Immature natural killer cell (primary cell): ENCODE data around the gene KCNE5. TPM values are rescaled to one million over a fixed set of nuclear protein-coding genes. Genes with fewer than 3 reads are reported as not detected.
"Not testable (repeated sequence)": the region's sequence is repeated elsewhere in the genome, so short reads cannot be mapped to it uniquely, and the experiment has no call there.

Source experiments
- DNase-seq, 3 donors: peaks; one replicate each; pipeline ENCODE4 v3.0.0; 2022; ENCODE audit warnings: mixed read lengths in 1 of 3
- H3K27ac Mint-ChIP-seq, 6 donors: one replicate each; pipeline ENCODE4 v1.8.0; 2020; ENCODE audit warnings: mixed read lengths in 6 of 6, mild to moderate bottlenecking in 5 of 6, inconsistent platforms in 4 of 6, moderate library complexity in 3 of 6
- H3K27me3 Mint-ChIP-seq, 3 donors: one replicate each; pipeline ENCODE4 v1.8.0; 2020 to 2021; ENCODE audit warnings: low read depth in 3 of 3, mild to moderate bottlenecking in 3 of 3, mixed read lengths in 3 of 3, moderate library complexity in 3 of 3, inconsistent platforms in 1 of 3
- H3K36me3 Mint-ChIP-seq, 3 donors: one replicate each; pipeline ENCODE4 v1.8.0; 2020; ENCODE audit warnings: mixed read lengths in 3 of 3, inconsistent platforms in 2 of 3, mild to moderate bottlenecking in 2 of 3
- H3K4me1 Mint-ChIP-seq, 2 donors: one replicate each; pipeline ENCODE4 v1.8.0; 2020; ENCODE audit warnings: inconsistent platforms in 2 of 2, mild to moderate bottlenecking in 2 of 2, mixed read lengths in 2 of 2, moderate library complexity in 1 of 2
- H3K4me3 Mint-ChIP-seq, 5 donors: one replicate each; pipeline ENCODE4 v1.8.0; 2020; ENCODE audit warnings: mild to moderate bottlenecking in 5 of 5, mixed read lengths in 5 of 5, inconsistent platforms in 3 of 5, moderate library complexity in 3 of 5
- H3K9me3 Mint-ChIP-seq, 6 donors: one replicate each; pipeline ENCODE4 v1.8.0; 2020; ENCODE audit warnings: mild to moderate bottlenecking in 6 of 6, mixed read lengths in 6 of 6, inconsistent platforms in 4 of 6, moderate library complexity in 3 of 6
- polyA plus RNA-seq, 3 donors: library from polyadenylated mRNA; unstranded; fragments of 300-500 nt; fragmentation: Illumina TruSeq; gene quantifications; one replicate each; pipeline ENCODE4 v1.2.3, GENCODE V29; 2021

KCNE5 gene, protein sequence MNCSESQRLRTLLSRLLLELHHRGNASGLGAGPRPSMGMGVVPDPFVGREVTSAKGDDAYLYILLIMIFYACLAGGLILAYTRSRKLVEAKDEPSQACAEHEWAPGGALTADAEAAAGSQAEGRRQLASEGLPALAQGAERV
- under 1 TPM in 2 of 3 donors, not detected in 1; 0.69 to 0.79 TPM for polyA plus RNA-seq

- H3K9me3 Mint-ChIP-seq = no peaks in the 10 kb centered on the region
- H3K27me3 Mint-ChIP-seq = peaks cover 0 to 2% (median 2%) of the 10 kb centered on the region in 3 donors
- H3K36me3 Mint-ChIP-seq = peaks cover 0 to 8% (median 7%) of the 10 kb centered on the region in 3 donors
- peaks cover 12 to 21% of the 10 kb centered on the region in 2 donors for H3K4me1 Mint-ChIP-seq
- H3K4me3 Mint-ChIP-seq = peak within 1 kb of the TSS in 4 of 5 donors; percentile 38 to 50 (median 46)
- H3K27ac Mint-ChIP-seq = peak within 1 kb of the TSS in 3 of 6 donors; percentile 6 to 27 (median 19)
- peak in 1 of 3 donors; percentile 6 for DNase-seq
Measured at GRCh38 chrX:109624641-109625616, at the start of gene KCNE5. TSS of gene KCNE5 (minus strand) at chrX:109625172. CDS start at chrX:109625020, 152 bp downstream.

GRCh38 chrX:109672239-109672638, 47.3 kb upstream of the KCNE5 start:
- Mint-ChIP-seq H3K27ac (no peak overlapping the region), H3K4me1 (no peaks in the 10 kb centered on the region), H3K36me3 (peaks cover 0 to 8% (median 0%) of the 10 kb centered on the region in 3 donors), H3K9me3 (no peaks in the 10 kb centered on the region), H3K27me3 (peaks cover 0 to 2% (median 2%) of the 10 kb centered on the region in 3 donors), H3K4me3 (no peak overlapping the region)
- no peak for DNase-seq

- H3K27ac Mint-ChIP-seq, H3K4me3 Mint-ChIP-seq, H3K9me3 Mint-ChIP-seq, H3K27me3 Mint-ChIP-seq, H3K4me1 Mint-ChIP-seq, DNase-seq: not testable (repeated sequence)
- peaks cover 0 to 11% (median 0%) of the 10 kb centered on the region in 3 donors for H3K36me3 Mint-ChIP-seq
Measured at GRCh38 chrX:109671170-109671569, 46.2 kb upstream of the KCNE5 start.

DNA sequence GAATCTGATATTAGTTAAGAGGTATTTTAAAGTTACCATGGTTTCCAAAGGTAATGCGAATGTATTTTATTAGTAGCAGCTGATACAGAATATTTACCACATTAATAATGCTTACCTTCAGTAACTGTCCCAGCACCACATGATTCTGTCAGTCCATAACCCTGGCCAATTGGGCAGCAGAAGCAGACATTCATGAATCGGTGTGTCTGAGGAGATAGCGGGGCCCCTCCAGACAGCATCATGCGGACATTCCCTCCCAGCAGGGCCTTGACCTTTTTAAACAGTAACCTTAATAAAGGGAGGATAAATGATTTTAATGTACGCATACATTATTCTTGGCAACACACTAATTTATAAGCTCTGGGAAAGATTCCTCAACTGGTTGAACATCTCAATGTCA, 43.0 kb upstream of the KCNE5 start:
- no peak overlapping the region for H3K27ac Mint-ChIP-seq
- H3K4me3 Mint-ChIP-seq = no peak overlapping the region
- H3K36me3 Mint-ChIP-seq = peaks cover 0 to 18% (median 0%) of the 10 kb centered on the region in 3 donors
- no peak for DNase-seq
- H3K4me1 Mint-ChIP-seq = no peaks in the 10 kb centered on the region
- H3K27me3 Mint-ChIP-seq = peaks cover 0 to 3% (median 2%) of the 10 kb centered on the region in 3 donors
- H3K9me3 Mint-ChIP-seq = no peaks in the 10 kb centered on the region

DNA sequence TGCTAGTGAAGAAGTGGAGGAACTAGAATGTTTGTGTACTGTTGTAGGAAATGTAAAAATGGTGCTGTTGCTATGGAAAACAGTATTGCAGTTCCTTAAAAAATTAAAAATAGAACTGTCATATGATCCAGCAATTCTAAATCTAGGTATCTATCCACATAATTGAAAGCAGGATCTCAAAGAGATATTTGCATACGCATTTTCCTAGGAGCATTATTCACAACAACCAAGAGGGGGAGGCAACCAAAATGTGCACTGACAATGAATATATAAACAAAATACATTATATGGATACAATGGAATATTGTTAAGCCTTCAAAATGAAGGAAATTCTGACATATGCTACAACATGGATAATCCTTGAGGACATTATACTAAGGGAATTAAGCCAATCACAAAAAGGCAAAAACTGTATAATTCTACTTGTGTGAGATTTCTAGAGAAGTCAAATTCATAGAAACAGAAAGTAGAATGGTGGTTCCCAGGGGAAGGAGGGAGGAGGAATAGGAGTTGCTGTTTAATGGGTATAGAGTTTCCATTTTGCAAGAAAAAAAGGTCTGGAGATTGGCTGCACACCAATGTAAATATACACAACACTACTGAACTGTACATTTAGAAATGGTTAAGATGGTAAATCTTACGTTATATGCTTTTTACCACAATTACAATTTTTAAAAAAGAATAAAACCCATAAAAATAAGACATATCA, 35.6 kb upstream of the KCNE5 start:
- Mint-ChIP-seq H3K27me3 (no peaks in the 10 kb centered on the region), H3K36me3 (peaks cover 12 to 19% (median 15%) of the 10 kb centered on the region in 3 donors), H3K9me3 (no peaks in the 10 kb centered on the region), H3K4me1 (no peaks in the 10 kb centered on the region), H3K27ac (no peak overlapping the region), H3K4me3 (no peak overlapping the region)
- no peak for DNase-seq

GRCh38 chrX:109658391-109658790, 33.4 kb upstream of the KCNE5 start:
- Mint-ChIP-seq H3K4me1 (peaks cover 0 to 2% of the 10 kb centered on the region in 2 donors), H3K9me3 (no peaks in the 10 kb centered on the region), H3K27ac (peak overlapping the region in 1 of 6 donors; percentile 5), H3K27me3 (no peaks in the 10 kb centered on the region), H3K36me3 (peaks cover 12 to 19% (median 15%) of the 10 kb centered on the region in 3 donors), H3K4me3 (no peak overlapping the region)
- DNase-seq = no peak

GRCh38 chrX:109657364-109657763, 32.4 kb upstream of the KCNE5 start:
- DNase-seq, H3K27ac Mint-ChIP-seq, H3K4me1 Mint-ChIP-seq, H3K4me3 Mint-ChIP-seq, H3K9me3 Mint-ChIP-seq, H3K27me3 Mint-ChIP-seq: not testable (repeated sequence)
- peaks cover 12 to 15% (median 12%) of the 10 kb centered on the region in 3 donors for H3K36me3 Mint-ChIP-seq

GRCh38 chrX:109656774-109657173, 31.8 kb upstream of the KCNE5 start:
- no peak overlapping the region for H3K4me3 Mint-ChIP-seq
- peaks cover 0 to under 1% (median 0%) of the 10 kb centered on the region in 3 donors for H3K27me3 Mint-ChIP-seq
- DNase-seq = no peak
- peaks cover 0 to 2% of the 10 kb centered on the region in 2 donors for H3K4me1 Mint-ChIP-seq
- H3K36me3 Mint-ChIP-seq = peaks cover 12 to 15% (median 12%) of the 10 kb centered on the region in 3 donors
- no peaks in the 10 kb centered on the region for H3K9me3 Mint-ChIP-seq
- H3K27ac Mint-ChIP-seq = no peak overlapping the region

DNA sequence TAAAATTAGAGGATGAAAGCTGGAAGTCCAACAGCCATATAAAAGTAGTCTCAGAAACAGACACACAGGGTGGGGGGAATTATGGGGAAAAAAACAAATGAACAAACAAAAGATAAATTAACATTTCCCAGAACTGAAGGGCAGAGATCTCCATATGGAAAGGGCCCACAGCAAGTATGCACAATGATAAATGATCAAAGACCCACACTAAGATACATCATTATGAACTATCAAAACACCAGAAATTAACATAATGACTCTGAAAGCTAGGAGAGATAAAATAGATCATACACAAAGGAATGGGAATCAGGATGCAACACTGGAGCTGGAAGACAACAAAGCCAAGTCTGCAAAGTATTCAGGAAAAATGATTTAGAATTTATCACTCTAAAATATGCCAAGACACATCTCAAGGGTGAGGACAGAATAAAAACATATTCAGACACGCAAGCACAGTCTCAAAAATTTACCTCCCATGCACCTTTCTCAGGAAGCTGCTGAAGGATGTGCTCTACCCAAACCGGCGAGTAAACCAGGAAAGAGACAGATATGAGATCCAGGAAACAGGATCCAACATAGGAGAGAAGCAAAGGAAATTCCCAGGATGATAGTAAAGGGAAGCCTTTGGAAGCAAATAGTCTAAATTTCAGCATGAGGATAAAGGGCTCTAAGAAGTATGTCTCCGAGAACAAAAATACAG, 30.7 kb upstream of the KCNE5 start:
- Mint-ChIP-seq H3K9me3 (no peaks in the 10 kb centered on the region), H3K27me3 (peaks cover 0 to 5% (median 0%) of the 10 kb centered on the region in 3 donors), H3K36me3 (peaks cover 12 to 15% (median 12%) of the 10 kb centered on the region in 3 donors), H3K27ac (no peak overlapping the region), H3K4me1 (peaks cover 0 to 2% of the 10 kb centered on the region in 2 donors), H3K4me3 (no peak overlapping the region)
- DNase-seq = no peak

GRCh38 chrX:109654516-109655109, 29.6 kb upstream of the KCNE5 start:
- Mint-ChIP-seq H3K9me3 (no peaks in the 10 kb centered on the region), H3K4me1 (peaks cover 0 to 2% of the 10 kb centered on the region in 2 donors), H3K4me3 (no peak overlapping the region), H3K27ac (peak overlapping the region in 2 of 6 donors; percentile 17 to 28), H3K36me3 (peaks cover 12 to 15% (median 12%) of the 10 kb centered on the region in 3 donors), H3K27me3 (peaks cover 0 to 5% (median 0%) of the 10 kb centered on the region in 3 donors)
- DNase-seq = no peak

- H3K27ac Mint-ChIP-seq, H3K9me3 Mint-ChIP-seq, H3K27me3 Mint-ChIP-seq, DNase-seq, H3K36me3 Mint-ChIP-seq, H3K4me1 Mint-ChIP-seq, H3K4me3 Mint-ChIP-seq: not testable (repeated sequence)
Measured at GRCh38 chrX:109644671-109645070, 19.7 kb upstream of the KCNE5 start.

DNA sequence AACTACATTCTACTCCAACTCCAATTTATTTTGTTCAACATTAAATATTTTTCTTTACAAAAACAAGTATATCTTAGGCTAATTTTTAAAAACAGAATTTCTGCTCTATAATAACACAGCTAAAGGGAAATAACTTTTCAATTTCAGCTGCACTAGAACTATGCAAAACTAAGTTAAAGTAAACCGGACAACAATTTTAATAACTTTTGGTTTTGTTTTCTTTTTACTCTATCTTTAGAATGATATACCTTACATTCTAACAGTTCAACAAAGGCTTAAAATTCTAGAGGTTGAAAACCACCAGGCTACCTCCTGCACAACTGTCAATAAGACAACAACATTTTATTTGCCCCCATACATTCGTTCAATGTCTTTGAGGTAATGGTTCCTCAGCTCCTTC, 18.7 kb upstream of the KCNE5 start:
- H3K4me3 Mint-ChIP-seq = no peak overlapping the region
- H3K36me3 Mint-ChIP-seq = peaks cover 0 to 3% (median 0%) of the 10 kb centered on the region in 3 donors
- no peak overlapping the region for H3K27ac Mint-ChIP-seq
- DNase-seq = no peak
- H3K4me1 Mint-ChIP-seq = peaks cover 0 to 3% of the 10 kb centered on the region in 2 donors
- H3K9me3 Mint-ChIP-seq = peaks cover 0 to 1% (median 0%) of the 10 kb centered on the region in 6 donors
- H3K27me3 Mint-ChIP-seq = no peaks in the 10 kb centered on the region

DNA sequence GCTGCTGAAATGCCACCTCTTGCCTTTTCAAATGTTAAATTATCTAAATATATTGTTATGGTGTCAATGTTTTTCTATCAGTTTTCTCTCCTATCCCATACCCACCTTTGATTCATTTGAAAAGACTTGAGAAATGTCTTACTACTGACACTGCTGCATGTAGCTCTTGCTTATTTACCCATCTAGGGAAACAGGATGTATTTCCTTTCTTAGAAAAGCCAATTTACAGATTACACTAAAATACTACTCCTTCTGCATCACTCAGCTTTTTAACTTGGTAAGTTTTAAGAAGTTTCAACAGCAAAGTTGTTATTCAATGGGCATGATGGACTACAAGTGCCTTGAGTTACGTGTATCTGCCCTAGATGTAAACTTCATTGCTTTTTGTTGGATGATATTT, 13.2 kb upstream of the KCNE5 start:
- H3K36me3 Mint-ChIP-seq = no peaks in the 10 kb centered on the region
- H3K27ac Mint-ChIP-seq = no peak overlapping the region
- no peak for DNase-seq
- peaks cover 0 to 2% (median 0%) of the 10 kb centered on the region in 3 donors for H3K27me3 Mint-ChIP-seq
- no peak overlapping the region for H3K4me3 Mint-ChIP-seq
- no peaks in the 10 kb centered on the region for H3K4me1 Mint-ChIP-seq
- H3K9me3 Mint-ChIP-seq = no peaks in the 10 kb centered on the region
